GM23338 (cell line): ENCODE measurements around the gene PLPP6. TPM values are rescaled to one million over a fixed set of nuclear protein-coding genes. Genes with fewer than 3 reads are reported as not detected.

Source experiments
- ATAC-seq: fragments of 200-7000 bp; cut with Tn5 transposase; 3 replicates; pipeline ENCODE4 v1.9.1; 2020
- DNase-seq: peaks from one replicate; pipeline ENCODE4 v3.0.0-alpha.2; 2015; ENCODE audit warnings: low spot score
- H2AFZ ChIP-seq: fragments of 200-600 bp; sonication (generic); 2 replicates; pipeline ENCODE4 v1.8.0; 2016; ENCODE audit warnings: antibody characterized with exemption, mild to moderate bottlenecking, moderate library complexity
- H3F3A ChIP-seq: fragments of 200-600 bp; sonication (generic); replicated peaks from 2 replicates; pipeline ENCODE4 v1.8.0; 2017; ENCODE audit warnings: antibody characterized with exemption, mixed run types, low read depth
- H3K27ac ChIP-seq: fragments of 200-600 bp; sonication (generic); 2 replicates; pipeline ENCODE4 v1.6.1; 2016; ENCODE audit warnings: low read depth
- H3K27me3 ChIP-seq: fragments of 200-600 bp; sonication (generic); 2 replicates; pipeline ENCODE4 v1.8.0; 2016; ENCODE audit warnings: mild to moderate bottlenecking, mixed run types, moderate library complexity; ENCODE audit not compliant: insufficient read depth
- H3K36me3 ChIP-seq: fragments of 200-600 bp; sonication (generic); 2 replicates; pipeline ENCODE4 v1.8.0; 2016; ENCODE audit warnings: mild to moderate bottlenecking; ENCODE audit not compliant: insufficient read depth
- H3K4me1 ChIP-seq: fragments of 200-600 bp; sonication (generic); 2 replicates; pipeline ENCODE4 v1.8.0; 2016; ENCODE audit warnings: mild to moderate bottlenecking, moderate library complexity; ENCODE audit not compliant: insufficient read depth
- H3K4me2 ChIP-seq: fragments of 200-600 bp; sonication (generic); 2 replicates; pipeline ENCODE4 v1.7.1; 2017; ENCODE audit warnings: mixed run types
- H3K4me3 ChIP-seq: fragments of 200-600 bp; sonication (generic); 2 replicates; pipeline ENCODE4 v1.6.1; 2016; ENCODE audit warnings: mixed run types
- H3K79me2 ChIP-seq: fragments of 200-600 bp; sonication (generic); replicated peaks from 2 replicates; pipeline ENCODE4 v1.8.0; 2017; ENCODE audit warnings: mild to moderate bottlenecking; ENCODE audit not compliant: insufficient read depth
- H3K9me2 ChIP-seq: fragments of 200-600 bp; sonication (generic); 2 replicates; pipeline ENCODE4 v1.8.0; 2017; ENCODE audit not compliant: insufficient read depth
- H4K20me1 ChIP-seq: fragments of 200-600 bp; sonication (generic); replicated peaks from 2 replicates; pipeline ENCODE4 v1.8.0; 2017; ENCODE audit warnings: mild to moderate bottlenecking; ENCODE audit not compliant: insufficient read depth
- H3K27ac Mint-ChIP-seq: 2 replicates; pipeline ENCODE4 v1.8.0; 2020; ENCODE audit warnings: inconsistent platforms, mild to moderate bottlenecking, moderate library complexity, mixed read lengths
- H3K27me3 Mint-ChIP-seq: 3 replicates; pipeline ENCODE4 v1.8.0; 2022; ENCODE audit warnings: low read depth, mild to moderate bottlenecking, moderate library complexity, mixed read lengths, inconsistent platforms; ENCODE audit not compliant: insufficient read depth, poor library complexity
- H3K36me3 Mint-ChIP-seq: 3 replicates; pipeline ENCODE4 v1.8.0; 2021; ENCODE audit warnings: low read depth, mild to moderate bottlenecking, inconsistent platforms, moderate library complexity, mixed read lengths
- H3K4me1 Mint-ChIP-seq: 3 replicates; pipeline ENCODE4 v1.8.0; 2020; ENCODE audit warnings: mild to moderate bottlenecking, inconsistent platforms, mixed read lengths
- H3K4me3 Mint-ChIP-seq: 3 replicates; pipeline ENCODE4 v1.8.0; 2021; ENCODE audit warnings: moderate library complexity, mild to moderate bottlenecking, inconsistent platforms, mixed read lengths
- H3K9me3 Mint-ChIP-seq: 3 replicates; pipeline ENCODE4 v1.8.0; 2020; ENCODE audit warnings: moderate library complexity, mild to moderate bottlenecking, inconsistent platforms, mixed read lengths
- CREB1 ChIP-seq: fragments of 250-450 bp; sonication (Bioruptor Pico); IDR thresholded peaks from 2 replicates; pipeline ENCODE4 v1.5.0; 2020; ENCODE audit warnings: low read depth, mild to moderate bottlenecking, moderate library complexity
- CTCF ChIP-seq, 2 experiments: fragments of 200-600 bp in 1 of 2; sonication (generic) in 1 of 2; conservative IDR thresholded peaks; 2 replicates each; pipeline versions ENCODE4 v1.5.1 to v1.6.1; 2016 to 2017; ENCODE audit warnings: antibody characterized with exemption in 2 of 2, low read depth in 2 of 2, mild to moderate bottlenecking in 2 of 2, moderate library complexity in 1 of 2
- ETS1 ChIP-seq: IDR thresholded peaks from 2 replicates; pipeline ENCODE4 v1.6.1; 2016; ENCODE audit warnings: antibody characterized with exemption
- EZH2 ChIP-seq: fragments of 200-600 bp; sonication (generic); IDR thresholded peaks from one replicate; pipeline ENCODE4 v1.8.0; 2017; ENCODE audit warnings: antibody characterized with exemption, mild to moderate bottlenecking, low read depth; ENCODE audit not compliant: unreplicated experiment
- EZH2phosphoT487 ChIP-seq: fragments of 200-600 bp; sonication (generic); IDR thresholded peaks from one replicate; pipeline ENCODE4 v1.8.1; 2018; ENCODE audit warnings: antibody characterized with exemption; ENCODE audit not compliant: unreplicated experiment
- JUNB ChIP-seq: IDR thresholded peaks from one replicate; pipeline ENCODE4 v1.6.1; 2016; ENCODE audit warnings: antibody characterized with exemption; ENCODE audit not compliant: unreplicated experiment
- NANOG ChIP-seq: IDR thresholded peaks from 2 replicates; pipeline ENCODE4 v1.6.1; 2016; ENCODE audit warnings: antibody characterized with exemption, borderline replicate concordance
- POLR2AphosphoS5 ChIP-seq: IDR thresholded peaks from 2 replicates; pipeline ENCODE4 v1.6.1; 2016; ENCODE audit warnings: antibody characterized with exemption, low read depth
- REST ChIP-seq: IDR thresholded peaks from one replicate; pipeline ENCODE4 v1.6.1; 2018; ENCODE audit warnings: antibody characterized with exemption; ENCODE audit not compliant: unreplicated experiment
- STAT1 ChIP-seq: IDR thresholded peaks from one replicate; pipeline ENCODE4 v1.6.1; 2016; ENCODE audit warnings: antibody characterized with exemption; ENCODE audit not compliant: unreplicated experiment
- ZNF114 ChIP-seq: fragments of 250-450 bp; sonication (Bioruptor Pico); IDR thresholded peaks from 2 replicates; pipeline ENCODE4 v1.5.0; 2020; ENCODE audit warnings: mild to moderate bottlenecking, moderate library complexity
- ZNF331 ChIP-seq: fragments of 250-450 bp; sonication (Bioruptor Pico); IDR thresholded peaks from 2 replicates; pipeline ENCODE4 v1.5.0; 2020; ENCODE audit warnings: low read depth, mild to moderate bottlenecking, moderate library complexity
- ZNF462 ChIP-seq: fragments of 250-450 bp; sonication (Bioruptor Pico); IDR thresholded peaks from 2 replicates; pipeline ENCODE4 v1.5.0; 2020; ENCODE audit warnings: mild to moderate bottlenecking, moderate library complexity
- polyA plus RNA-seq: library from polyadenylated mRNA; unstranded; fragments of >200 nt; fragmentation: Nextera tagmentation; extraction: Ambion mirVana; gene quantifications from 2 replicates; pipeline ENCODE4 v1.2.1, GENCODE V29; 2016
- total RNA-seq: library from RNA; depleted of rRNA; stranded (reverse); fragments of >200 nt; shearing (Covaris generic); gene quantifications from 2 replicates; pipeline ENCODE4 v1.2.3, GENCODE V29; 2014

The PLPP6 gene
- total and polyA plus RNA-seq, 2 experiments from 2014 or later, result 6.3 to 13.2 TPM

GRCh38 chr9:4617752-4618151 is 44.3 kb upstream of the PLPP6 start:
- H4K20me1 ChIP-seq, result no peaks in the 10 kb centered on the region
- H3K4me1 ChIP-seq, result peaks cover 20% of the 10 kb centered on the region
- H3K4me2 ChIP-seq, result no peak overlapping the region
- no peak for TF ChIP-seq ZNF331
- TF ChIP-seq EZH2, result no peak
- TF ChIP-seq NANOG, result no peak
- TF ChIP-seq ZNF114 (CRISPR knock-in tag), result no peak
- no peak for TF ChIP-seq REST
- no peak for TF ChIP-seq EZH2phosphoT487
- TF ChIP-seq STAT1, result no peak
- no peak for TF ChIP-seq CREB1
- TF ChIP-seq ZNF462 (CRISPR knock-in tag), result no peak
- TF ChIP-seq JUNB, result no peak
- TF ChIP-seq CTCF (conservative IDR thresholded peaks at IDR 0.05; ENCODE audit: low read depth in 2 of 2), result no peak
- no peak for TF ChIP-seq POLR2AphosphoS5
- no peak for TF ChIP-seq ETS1
- Mint-ChIP-seq H3K9me3 (no peaks in the 10 kb centered on the region), H3K36me3 (no peaks in the 10 kb centered on the region), H3K27me3 (no peaks in the 10 kb centered on the region), H3K4me1 (peaks cover 38% of the 10 kb centered on the region), H3K4me3 (no peak overlapping the region), H3K27ac (peak overlapping the region; percentile 42; the same call in 1 of the 2 replicates)
- H3K27ac ChIP-seq, result no peak overlapping the region
- no peaks in the 10 kb centered on the region for H3K27me3 ChIP-seq
- DNase-seq, result peak; percentile 30
- peak; percentile 15; the same call in 2 of the 3 replicates for ATAC-seq
- H3F3A ChIP-seq, result no peaks in the 10 kb centered on the region
- H3K79me2 ChIP-seq, result no peaks in the 10 kb centered on the region
- no peaks in the 10 kb centered on the region for H3K9me2 ChIP-seq
- no peak overlapping the region for H2AFZ ChIP-seq
- H3K36me3 ChIP-seq, result no peaks in the 10 kb centered on the region
- H3K4me3 ChIP-seq, result no peak overlapping the region
